ENCODE measurements around the gene TOGARAM1.

Gene TOGARAM1

DNA sequence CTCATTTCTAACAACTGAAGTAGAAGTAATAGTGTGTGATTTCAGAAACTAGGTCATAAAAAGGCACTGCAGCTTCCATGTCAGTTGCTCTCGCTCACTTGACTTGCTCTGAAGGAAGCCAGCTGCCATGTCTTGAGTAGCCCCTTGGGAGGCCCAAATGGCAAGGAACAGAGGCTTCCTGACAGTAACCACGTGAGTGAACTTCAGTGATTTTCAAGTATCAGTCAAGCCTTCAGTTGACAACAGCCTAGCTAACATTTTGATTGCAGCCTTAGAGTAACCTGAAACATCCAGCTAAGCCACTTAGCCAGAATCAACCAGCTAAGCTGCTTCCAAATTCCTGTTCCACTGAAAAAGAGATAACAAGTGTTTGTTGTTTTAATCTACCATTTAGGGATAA is 26.7 kb downstream of the TOGARAM1 start:
- in situ Hi-C loops (cut with MboI; ENCODE audit: low pct_unique_long_range_greater_than_20kb, low sequenced_read_pairs, unreplicated experiment): no loop called here
- no peak for DNase-seq (ENCODE audit: low spot score)
- TF ChIP-seq, protein P1, sequence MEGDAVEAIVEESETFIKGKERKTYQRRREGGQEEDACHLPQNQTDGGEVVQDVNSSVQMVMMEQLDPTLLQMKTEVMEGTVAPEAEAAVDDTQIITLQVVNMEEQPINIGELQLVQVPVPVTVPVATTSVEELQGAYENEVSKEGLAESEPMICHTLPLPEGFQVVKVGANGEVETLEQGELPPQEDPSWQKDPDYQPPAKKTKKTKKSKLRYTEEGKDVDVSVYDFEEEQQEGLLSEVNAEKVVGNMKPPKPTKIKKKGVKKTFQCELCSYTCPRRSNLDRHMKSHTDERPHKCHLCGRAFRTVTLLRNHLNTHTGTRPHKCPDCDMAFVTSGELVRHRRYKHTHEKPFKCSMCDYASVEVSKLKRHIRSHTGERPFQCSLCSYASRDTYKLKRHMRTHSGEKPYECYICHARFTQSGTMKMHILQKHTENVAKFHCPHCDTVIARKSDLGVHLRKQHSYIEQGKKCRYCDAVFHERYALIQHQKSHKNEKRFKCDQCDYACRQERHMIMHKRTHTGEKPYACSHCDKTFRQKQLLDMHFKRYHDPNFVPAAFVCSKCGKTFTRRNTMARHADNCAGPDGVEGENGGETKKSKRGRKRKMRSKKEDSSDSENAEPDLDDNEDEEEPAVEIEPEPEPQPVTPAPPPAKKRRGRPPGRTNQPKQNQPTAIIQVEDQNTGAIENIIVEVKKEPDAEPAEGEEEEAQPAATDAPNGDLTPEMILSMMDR (IDR thresholded peaks at IDR 0.05; ENCODE audit: extremely low read depth, insufficient read depth, missing control alignments): no peak

DNA sequence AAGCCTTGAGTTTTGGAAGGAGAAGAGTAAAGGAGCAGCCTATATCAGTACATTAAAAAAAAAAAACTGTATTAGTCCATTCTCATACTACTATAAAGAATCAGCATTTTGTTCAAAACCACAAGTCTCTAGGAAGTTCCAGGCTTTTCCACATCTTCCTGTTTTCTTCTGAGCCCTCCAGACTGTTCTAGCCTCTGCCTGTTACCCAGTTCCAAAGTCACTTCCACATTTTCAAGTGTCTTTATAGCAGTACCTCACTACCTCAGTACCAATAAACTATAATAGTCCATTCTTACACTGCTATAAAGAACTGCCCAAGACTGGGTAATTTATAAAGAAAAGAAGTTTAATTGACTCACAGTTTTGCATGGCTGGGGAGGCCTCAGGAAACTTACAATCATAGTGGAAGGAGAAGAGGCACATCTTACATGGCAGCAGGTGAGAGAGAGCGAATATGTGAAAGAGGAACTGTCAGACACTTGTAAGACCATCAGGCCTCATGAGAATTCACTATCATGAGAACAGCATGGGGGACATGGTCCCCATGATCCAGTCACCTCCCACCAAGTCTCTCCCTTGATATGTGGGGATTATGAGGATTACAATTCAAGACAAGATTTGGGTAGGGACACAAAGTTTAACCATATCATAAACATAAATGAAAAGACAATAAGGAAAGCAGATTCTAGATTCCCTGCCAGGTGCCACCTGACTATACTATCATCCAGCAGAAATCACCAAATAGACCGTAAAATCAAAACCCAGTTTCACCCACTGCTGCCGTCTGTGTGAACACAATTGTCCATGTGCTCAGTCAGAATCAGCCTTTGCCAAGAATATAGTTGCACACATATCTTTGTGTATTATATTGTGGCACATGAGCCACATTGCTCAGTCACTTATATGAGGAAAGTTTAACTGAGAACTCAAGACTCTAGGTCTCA is 27.8 kb downstream of the TOGARAM1 start:
- in situ Hi-C loops (cut with MboI; ENCODE audit: low pct_unique_long_range_greater_than_20kb, low sequenced_read_pairs, unreplicated experiment): no loop called here
- DNase-seq (ENCODE audit: low spot score): no peak
- TF ChIP-seq, protein P1 (IDR thresholded peaks at IDR 0.05; ENCODE audit: extremely low read depth, insufficient read depth, missing control alignments): no peak

DNA sequence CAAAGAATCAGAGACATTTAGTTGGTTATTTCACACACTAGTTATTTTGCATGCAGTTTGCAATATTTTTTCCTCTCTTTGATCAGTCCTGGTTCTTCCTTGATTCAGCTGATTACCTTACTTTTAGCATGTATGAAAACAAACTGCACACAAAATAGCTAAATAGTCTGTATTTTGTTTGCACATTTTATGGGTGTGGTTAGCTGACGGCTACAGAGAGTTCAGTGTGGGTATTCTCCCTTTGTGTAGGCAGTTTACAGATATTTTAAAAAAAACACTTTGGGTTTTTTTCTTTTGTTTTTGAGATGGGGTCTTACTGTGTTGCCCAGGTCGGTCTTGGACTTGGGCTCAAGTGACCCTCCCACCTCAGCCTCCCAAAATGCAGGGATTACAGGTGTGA is 28.5 kb downstream of the TOGARAM1 start:
- in situ Hi-C loops (cut with MboI; ENCODE audit: low pct_unique_long_range_greater_than_20kb, low sequenced_read_pairs, unreplicated experiment): no loop called here
- TF ChIP-seq, protein P1 (IDR thresholded peaks at IDR 0.05; ENCODE audit: extremely low read depth, insufficient read depth, missing control alignments): no peak

DNA sequence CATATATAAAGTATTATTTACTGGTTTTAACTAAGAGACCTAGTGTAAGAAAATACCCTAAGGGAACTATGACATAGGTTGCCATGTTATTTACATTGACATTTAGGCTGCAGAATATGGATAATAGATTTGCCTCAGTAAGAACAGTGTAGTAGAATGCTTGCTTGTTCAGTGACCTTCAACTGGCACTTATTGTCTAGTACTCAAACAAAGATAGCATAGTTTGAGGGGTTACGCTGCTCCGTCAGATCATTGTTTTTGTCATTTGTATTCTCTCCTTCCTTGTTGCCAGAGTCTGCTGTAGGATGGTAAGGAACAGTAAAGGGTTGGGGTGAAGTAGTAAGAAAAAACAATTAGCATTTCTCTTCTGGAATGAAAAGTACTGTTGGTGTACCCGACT is 33.2 kb downstream of the TOGARAM1 start:
- in situ Hi-C loops (cut with MboI; ENCODE audit: low pct_unique_long_range_greater_than_20kb, low sequenced_read_pairs, unreplicated experiment): no loop called here
- no peak for DNase-seq (ENCODE audit: low spot score)
- TF ChIP-seq, protein P1 (IDR thresholded peaks at IDR 0.05; ENCODE audit: extremely low read depth, insufficient read depth, missing control alignments): no peak

More for the DNA sequence above, 28.5 kb downstream of the TOGARAM1 start:
- DNase-seq (ENCODE audit: low spot score): no peak

DNA sequence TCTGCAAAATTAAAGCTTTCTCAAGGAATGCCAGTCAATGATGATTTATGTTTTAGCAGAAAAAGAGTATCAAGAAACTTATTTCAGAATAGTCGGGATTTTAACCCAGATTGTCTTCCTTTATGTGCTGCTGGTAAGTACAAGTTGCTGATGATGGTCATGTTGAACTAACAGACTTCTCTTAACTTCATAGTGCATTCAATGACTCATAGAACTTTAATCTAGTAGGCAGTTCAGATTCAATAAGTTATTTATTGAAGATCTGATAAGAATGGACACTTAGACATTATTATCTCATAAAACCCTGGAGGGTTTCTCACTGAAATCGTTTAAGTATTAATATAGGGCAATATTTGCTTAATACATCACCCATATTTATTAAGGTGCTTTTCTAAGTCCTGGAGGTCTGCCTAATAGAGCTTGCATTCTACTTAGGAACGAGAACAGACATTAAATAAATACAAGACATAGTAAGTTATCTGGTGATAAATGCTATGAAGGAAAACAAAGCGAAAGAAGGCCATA is 33.8 kb downstream of the TOGARAM1 start:
- no peak for DNase-seq (ENCODE audit: low spot score)
- in situ Hi-C loops (cut with MboI; ENCODE audit: low pct_unique_long_range_greater_than_20kb, low sequenced_read_pairs, unreplicated experiment): no loop called here
- TF ChIP-seq, protein P1 (IDR thresholded peaks at IDR 0.05; ENCODE audit: extremely low read depth, insufficient read depth, missing control alignments): no peak

DNA sequence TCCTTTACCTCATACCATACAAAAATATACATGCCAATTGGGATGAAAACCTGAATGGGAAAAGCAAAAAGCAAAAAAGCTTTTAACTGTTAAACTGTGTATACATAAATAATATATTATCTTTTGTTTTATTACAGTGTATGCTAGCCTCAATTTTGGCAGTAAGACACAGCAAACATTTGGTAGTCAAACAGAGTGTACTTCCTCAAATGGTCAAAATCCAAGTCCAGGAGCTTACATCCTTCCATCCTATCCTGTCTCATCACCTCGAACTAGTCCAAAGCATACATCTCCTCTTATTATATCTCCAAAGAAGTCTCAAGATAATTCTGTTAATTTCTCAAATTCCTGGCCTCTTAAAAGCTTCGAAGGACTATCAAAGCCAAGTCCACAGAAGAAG is 41.9 kb downstream of the TOGARAM1 start:
- TF ChIP-seq, protein P1 (IDR thresholded peaks at IDR 0.05; ENCODE audit: extremely low read depth, insufficient read depth, missing control alignments): no peak

More for the DNA sequence above, 41.9 kb downstream of the TOGARAM1 start:
- DNase-seq (ENCODE audit: low spot score): no peak
- in situ Hi-C loops (cut with MboI; ENCODE audit: low pct_unique_long_range_greater_than_20kb, low sequenced_read_pairs, unreplicated experiment): no loop called here
